Measurements from ENCODE around the gene SREBF1.

The SREBF1 gene

GRCh38 chr17:17836818-17837379 is at the start of gene SREBF1:
Gene SREBF1 (minus strand): TSS chr17:17836986. CDS start chr17:17836817, 169 bp downstream.
- peak; percentile 78 for DNase-seq

GRCh38 chr17:17886226-17886625 is 49.4 kb upstream of the SREBF1 start:
- no peak for DNase-seq

GRCh38 chr17:17884391-17885357 is 47.9 kb upstream of the SREBF1 start:
- DNase-seq: no peak

- no peak for DNase-seq
Measured at GRCh38 chr17:17883801-17884200, 47.0 kb upstream of the SREBF1 start.

GRCh38 chr17:17882082-17882581 is 45.3 kb upstream of the SREBF1 start:
- DNase-seq: no peak

- no peak for DNase-seq
Measured at GRCh38 chr17:17880577-17881196, 43.9 kb upstream of the SREBF1 start.

- no peak for DNase-seq
Measured at GRCh38 chr17:17877529-17878358, 41.0 kb upstream of the SREBF1 start.

- DNase-seq: no peak
Measured at GRCh38 chr17:17876959-17877528, 40.3 kb upstream of the SREBF1 start.

- DNase-seq: no peak
Measured at GRCh38 chr17:17874478-17874877, 37.7 kb upstream of the SREBF1 start.

- DNase-seq: no peak
Measured at GRCh38 chr17:17873450-17873991, 36.7 kb upstream of the SREBF1 start.

- DNase-seq: no peak
Measured at GRCh38 chr17:17872547-17873345, 36.0 kb upstream of the SREBF1 start.

GRCh38 chr17:17871913-17872312 is 35.1 kb upstream of the SREBF1 start:
- no peak for DNase-seq

- peak; percentile 12 for DNase-seq
Measured at GRCh38 chr17:17870247-17870646, 33.5 kb upstream of the SREBF1 start.

GRCh38 chr17:17868641-17869522 is 32.1 kb upstream of the SREBF1 start:
- DNase-seq: no peak

- no peak for DNase-seq
Measured at GRCh38 chr17:17866897-17867296, 30.1 kb upstream of the SREBF1 start.

- DNase-seq: no peak
Measured at GRCh38 chr17:17866425-17866824, 29.6 kb upstream of the SREBF1 start.

GRCh38 chr17:17865035-17865434 is 28.2 kb upstream of the SREBF1 start:
- DNase-seq: no peak

- DNase-seq: no peak
Measured at GRCh38 chr17:17860766-17861107, 24.0 kb upstream of the SREBF1 start.

GRCh38 chr17:17859909-17860765 is 23.4 kb upstream of the SREBF1 start:
- peak; percentile 83 for DNase-seq
